ENCODE measurements around the gene BBS4.

The BBS4 gene

DNA sequence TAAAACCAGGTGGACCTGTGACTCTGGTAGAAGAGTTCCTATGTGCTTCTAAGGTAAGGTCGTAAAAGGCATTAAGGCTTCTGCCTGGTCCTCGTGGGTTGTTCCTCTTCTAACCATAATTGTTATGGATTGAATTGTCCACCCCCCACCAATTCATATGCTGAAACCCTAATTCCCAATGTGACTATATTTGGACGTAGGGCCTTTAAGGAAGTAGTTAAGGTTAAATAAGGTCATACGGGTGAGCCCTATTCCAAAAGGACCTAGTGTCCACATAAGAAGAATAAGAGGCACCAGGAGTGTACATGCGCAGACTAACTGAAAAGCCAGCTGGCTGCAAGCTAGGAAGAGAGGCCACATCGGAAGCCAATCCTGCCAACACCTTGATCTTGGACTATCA, 95.6 kb downstream of the BBS4 start:
- TF ChIP-seq, protein P1, sequence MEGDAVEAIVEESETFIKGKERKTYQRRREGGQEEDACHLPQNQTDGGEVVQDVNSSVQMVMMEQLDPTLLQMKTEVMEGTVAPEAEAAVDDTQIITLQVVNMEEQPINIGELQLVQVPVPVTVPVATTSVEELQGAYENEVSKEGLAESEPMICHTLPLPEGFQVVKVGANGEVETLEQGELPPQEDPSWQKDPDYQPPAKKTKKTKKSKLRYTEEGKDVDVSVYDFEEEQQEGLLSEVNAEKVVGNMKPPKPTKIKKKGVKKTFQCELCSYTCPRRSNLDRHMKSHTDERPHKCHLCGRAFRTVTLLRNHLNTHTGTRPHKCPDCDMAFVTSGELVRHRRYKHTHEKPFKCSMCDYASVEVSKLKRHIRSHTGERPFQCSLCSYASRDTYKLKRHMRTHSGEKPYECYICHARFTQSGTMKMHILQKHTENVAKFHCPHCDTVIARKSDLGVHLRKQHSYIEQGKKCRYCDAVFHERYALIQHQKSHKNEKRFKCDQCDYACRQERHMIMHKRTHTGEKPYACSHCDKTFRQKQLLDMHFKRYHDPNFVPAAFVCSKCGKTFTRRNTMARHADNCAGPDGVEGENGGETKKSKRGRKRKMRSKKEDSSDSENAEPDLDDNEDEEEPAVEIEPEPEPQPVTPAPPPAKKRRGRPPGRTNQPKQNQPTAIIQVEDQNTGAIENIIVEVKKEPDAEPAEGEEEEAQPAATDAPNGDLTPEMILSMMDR (IDR thresholded peaks at IDR 0.05; ENCODE audit: low read depth, low read length): no peak
- no peak for DNase-seq (ENCODE audit: extremely low read depth, low read depth)

DNA sequence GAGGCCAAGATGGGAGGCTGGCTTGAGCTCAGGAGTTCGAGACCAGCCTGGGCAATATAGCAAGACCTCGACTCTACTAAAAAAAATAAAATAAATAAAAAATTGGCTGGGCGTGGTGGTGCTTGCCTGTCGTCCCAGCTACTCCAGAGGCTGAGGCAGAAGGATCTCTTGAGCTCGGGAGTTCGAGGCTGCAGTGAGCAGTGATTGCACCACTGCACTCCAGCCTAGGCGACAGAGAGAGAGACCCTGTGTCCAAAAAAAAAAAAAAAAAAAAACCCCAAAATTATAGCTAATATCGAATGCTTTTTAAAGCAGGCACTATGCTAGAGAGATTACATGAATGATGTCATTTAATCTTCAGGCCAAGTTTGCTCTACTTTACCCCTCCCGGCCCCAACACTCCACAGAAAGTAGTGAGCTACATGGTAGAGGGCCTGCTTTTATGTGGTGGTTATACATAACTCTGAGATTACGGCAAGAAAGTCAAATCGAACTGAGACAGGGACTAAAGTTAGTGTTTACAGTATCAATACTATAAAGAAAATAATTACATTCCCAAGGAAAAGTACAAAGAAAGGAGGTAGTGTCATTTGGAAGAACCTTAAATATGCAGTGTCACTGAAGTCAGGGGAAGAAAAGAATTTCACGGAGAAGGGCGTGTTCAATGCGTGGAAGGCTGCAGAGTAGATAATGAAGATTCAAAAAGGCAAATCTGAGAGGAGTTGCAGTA, 96.4 kb downstream of the BBS4 start:
- TF ChIP-seq, protein P1 (IDR thresholded peaks at IDR 0.05; ENCODE audit: low read depth, low read length): no peak
- DNase-seq (ENCODE audit: extremely low read depth, low read depth): no peak

GRCh38 chr15:72783004-72783639, 97.1 kb downstream of the BBS4 start:
- TF ChIP-seq, protein P1 (IDR thresholded peaks at IDR 0.05; ENCODE audit: low read depth, low read length): no peak; the same call in 1 of the 2 replicates
- no peak for DNase-seq (ENCODE audit: extremely low read depth, low read depth)

- TF ChIP-seq, protein P1 (IDR thresholded peaks at IDR 0.05; ENCODE audit: low read depth, low read length): peak; percentile 49
- peak; percentile 86 for DNase-seq (ENCODE audit: extremely low read depth, low read depth)
Observed at GRCh38 chr15:72783640-72784455, 97.8 kb downstream of the BBS4 start, which contains the start of gene ADPGK. TSS of gene ADPGK (minus strand) at chr15:72783758. CDS start at chr15:72783691, 67 bp downstream.

GRCh38 chr15:72784456-72784876, 98.5 kb downstream of the BBS4 start:
- TF ChIP-seq, protein P1 (IDR thresholded peaks at IDR 0.05; ENCODE audit: low read depth, low read length): no peak
- no peak for DNase-seq (ENCODE audit: extremely low read depth, low read depth)

DNA sequence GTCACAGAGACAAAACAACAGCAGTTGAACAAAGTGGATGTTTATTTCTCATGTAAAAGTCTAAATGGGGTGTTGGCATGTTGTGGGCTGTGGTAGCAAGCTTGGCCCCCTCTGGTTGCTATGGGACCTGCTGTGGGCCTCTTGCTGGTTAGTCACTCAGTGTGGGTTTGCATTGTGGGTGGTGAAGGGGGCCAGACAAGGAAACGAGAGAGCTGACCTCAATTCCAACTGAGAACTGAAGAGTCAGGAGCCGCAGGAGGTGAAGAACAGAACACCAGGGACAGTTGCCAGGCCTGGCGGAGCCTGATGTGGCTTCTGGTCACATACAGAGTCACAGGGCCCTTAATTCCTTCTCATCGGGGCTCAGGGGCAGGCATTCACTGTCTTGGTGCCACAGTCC, 99.4 kb downstream of the BBS4 start:
- DNase-seq (ENCODE audit: extremely low read depth, low read depth): no peak
- TF ChIP-seq, protein P1 (IDR thresholded peaks at IDR 0.05; ENCODE audit: low read depth, low read length): no peak

Data from AG09319 (cell line).